Ectodermal cell (in vitro differentiated cells): Measurements from ENCODE around the gene RTP2.

Experiments
- H3K27ac ChIP-seq: 2 replicates; pipeline ENCODE4 v1.7.0; 2013; ENCODE audit warnings: mild to moderate bottlenecking, low read depth, low read length; ENCODE audit not compliant: insufficient read depth, poor library complexity, severe bottlenecking
- H3K27me3 ChIP-seq: 2 replicates; pipeline ENCODE4 v1.7.0; 2013; ENCODE audit warnings: mild to moderate bottlenecking, low read length; ENCODE audit not compliant: insufficient read depth, control insufficient read depth, poor library complexity, severe bottlenecking
- H3K36me3 ChIP-seq: one replicate; pipeline ENCODE4 v1.7.0; 2013; ENCODE audit warnings: low read length; ENCODE audit not compliant: control insufficient read depth, insufficient read depth
- H3K4me1 ChIP-seq: one replicate; pipeline ENCODE4 v1.7.0; 2013; ENCODE audit warnings: low read length; ENCODE audit not compliant: control insufficient read depth, insufficient read depth
- H3K4me3 ChIP-seq: 2 replicates; pipeline ENCODE4 v1.7.0; 2013; ENCODE audit warnings: low read depth, low read length, control low read depth; ENCODE audit not compliant: insufficient read depth
- H3K9me3 ChIP-seq: 2 replicates; pipeline ENCODE4 v1.7.0; 2013; ENCODE audit warnings: mild to moderate bottlenecking, low read length, moderate library complexity; ENCODE audit not compliant: control insufficient read depth
- WGBS, 2 experiments: methylation state at CpG; one replicate each; pipeline ENCODE4 v1.1.7; 2013; ENCODE audit warnings: missing lambda C conversion rate in 2 of 2; 5-methylcytosine and 5-hydroxymethylcytosine counted together

RTP2 gene

GRCh38 chr3:187738331-187739093, 36.2 kb upstream of the RTP2 start:
- Histone ChIP-seq H3K36me3 (peaks cover under 1% of the 10 kb centered on the region), H3K4me1 (peaks cover 17% of the 10 kb centered on the region), H3K9me3 (no peaks in the 10 kb centered on the region), H3K4me3 (peak overlapping the region; percentile 56), H3K27ac (peak overlapping the region; percentile 85), H3K27me3 (peaks cover 20% of the 10 kb centered on the region)
- WGBS, 2 experiments: 1% methylated on average over 43 of the region's 43 CpGs

GRCh38 chr3:187738071-187738330, 35.6 kb upstream of the RTP2 start:
- H3K36me3 ChIP-seq: peaks cover 6% of the 10 kb centered on the region
- WGBS, 2 experiments: 1 to 2% methylated on average over 7 of the region's 7 CpGs
- no peak overlapping the region for H3K27ac ChIP-seq
- H3K9me3 ChIP-seq: no peaks in the 10 kb centered on the region
- H3K27me3 ChIP-seq: peaks cover 20% of the 10 kb centered on the region
- H3K4me3 ChIP-seq: peak overlapping the region; percentile 56
- H3K4me1 ChIP-seq: peaks cover 17% of the 10 kb centered on the region

DNA sequence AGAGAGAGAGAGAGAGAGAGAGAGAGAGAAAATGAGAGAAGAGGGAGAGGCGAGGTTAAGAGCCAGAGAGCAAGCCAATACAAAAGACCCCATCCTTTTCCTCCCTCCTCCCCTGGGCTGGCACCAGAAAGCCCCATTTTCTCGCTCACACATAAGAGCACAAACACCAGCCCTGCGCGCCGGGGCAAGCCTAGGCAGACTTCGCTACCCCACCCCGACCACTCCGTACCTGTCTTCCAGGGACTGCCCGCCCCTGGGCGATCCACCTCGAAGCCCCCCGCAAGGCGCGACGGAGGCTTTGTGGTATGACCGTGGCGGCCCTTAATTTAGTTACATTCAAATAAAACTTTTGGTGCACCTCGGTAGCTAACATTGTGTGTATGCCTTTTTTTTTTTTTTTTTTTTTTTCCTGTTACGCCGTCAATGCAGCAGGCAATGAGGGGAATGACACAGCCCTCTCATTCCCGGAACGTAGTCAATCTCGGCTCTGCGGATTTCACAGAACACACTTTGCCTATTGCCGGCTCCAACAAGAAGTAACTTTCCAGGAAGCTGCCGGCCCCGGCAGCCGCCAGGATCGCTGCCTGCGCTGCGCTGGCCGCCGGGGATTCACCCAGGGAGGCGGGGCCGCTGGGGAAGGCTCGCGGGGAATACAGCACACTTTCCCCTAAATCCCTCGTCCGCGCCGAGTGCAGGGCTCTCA, 35.2 kb upstream of the RTP2 start:
- Histone ChIP-seq H3K36me3 (peaks cover 8% of the 10 kb centered on the region), H3K27ac (no peak overlapping the region), H3K9me3 (no peaks in the 10 kb centered on the region), H3K4me1 (peaks cover 17% of the 10 kb centered on the region), H3K4me3 (peak overlapping the region; percentile 56), H3K27me3 (peaks cover 20% of the 10 kb centered on the region)
- 1% methylated on average over 40 of the region's 41 CpGs for WGBS, 2 experiments

GRCh38 chr3:187737006-187737367, 34.6 kb upstream of the RTP2 start:
- WGBS, 2 experiments: 24 to 37% methylated on average over 4 of the region's 4 CpGs
- Histone ChIP-seq H3K27ac (no peak overlapping the region), H3K4me1 (peaks cover 17% of the 10 kb centered on the region), H3K9me3 (no peaks in the 10 kb centered on the region), H3K36me3 (peaks cover 8% of the 10 kb centered on the region), H3K4me3 (peak overlapping the region; percentile 56), H3K27me3 (peaks cover 20% of the 10 kb centered on the region)

- peaks cover 17% of the 10 kb centered on the region for H3K4me1 ChIP-seq
- H3K36me3 ChIP-seq: peaks cover 13% of the 10 kb centered on the region
- WGBS, 2 experiments: 71 to 82% methylated on average over 4 to 8 of the region's 8 CpGs
- H3K9me3 ChIP-seq: no peaks in the 10 kb centered on the region
- H3K27me3 ChIP-seq: peaks cover 17% of the 10 kb centered on the region
- H3K4me3 ChIP-seq: no peak overlapping the region
- H3K27ac ChIP-seq: no peak overlapping the region
Observed at GRCh38 chr3:187736418-187736871, 34.1 kb upstream of the RTP2 start.

GRCh38 chr3:187735837-187736236, 33.5 kb upstream of the RTP2 start:
- H3K27ac ChIP-seq: no peak overlapping the region
- no peaks in the 10 kb centered on the region for H3K9me3 ChIP-seq
- H3K4me3 ChIP-seq: no peak overlapping the region
- peaks cover 17% of the 10 kb centered on the region for H3K4me1 ChIP-seq
- H3K27me3 ChIP-seq: peaks cover 15% of the 10 kb centered on the region
- WGBS, 2 experiments: 86 to 87% methylated on average over 2 to 3 of the region's 3 CpGs
- H3K36me3 ChIP-seq: peaks cover 19% of the 10 kb centered on the region

GRCh38 chr3:187735383-187735782, 33.0 kb upstream of the RTP2 start:
- Histone ChIP-seq H3K4me1 (peaks cover 14% of the 10 kb centered on the region), H3K4me3 (no peak overlapping the region), H3K9me3 (no peaks in the 10 kb centered on the region), H3K27ac (no peak overlapping the region), H3K27me3 (peaks cover 15% of the 10 kb centered on the region), H3K36me3 (peaks cover 24% of the 10 kb centered on the region)
- 88 to 91% methylated on average over 2 to 3 of the region's 3 CpGs for WGBS, 2 experiments

GRCh38 chr3:187734841-187735240, 32.5 kb upstream of the RTP2 start:
- H3K27ac ChIP-seq: no peak overlapping the region

GRCh38 chr3:187733371-187733770, 31.0 kb upstream of the RTP2 start:
- Histone ChIP-seq H3K27ac (no peak overlapping the region), H3K36me3 (peaks cover 44% of the 10 kb centered on the region), H3K4me3 (no peak overlapping the region), H3K9me3 (no peaks in the 10 kb centered on the region), H3K27me3 (peaks cover 15% of the 10 kb centered on the region), H3K4me1 (peaks cover 10% of the 10 kb centered on the region)
- WGBS, 2 experiments: 94 to 95% methylated on average over 11 of the region's 11 CpGs

More at GRCh38 chr3:187734841-187735240, 32.5 kb upstream of the RTP2 start:
- Histone ChIP-seq H3K4me1 (peaks cover 10% of the 10 kb centered on the region), H3K4me3 (no peak overlapping the region), H3K36me3 (peaks cover 29% of the 10 kb centered on the region), H3K27me3 (peaks cover 15% of the 10 kb centered on the region), H3K9me3 (no peaks in the 10 kb centered on the region)
- WGBS, 2 experiments: 100% methylated on average over 2 of the region's 3 CpGs

DNA sequence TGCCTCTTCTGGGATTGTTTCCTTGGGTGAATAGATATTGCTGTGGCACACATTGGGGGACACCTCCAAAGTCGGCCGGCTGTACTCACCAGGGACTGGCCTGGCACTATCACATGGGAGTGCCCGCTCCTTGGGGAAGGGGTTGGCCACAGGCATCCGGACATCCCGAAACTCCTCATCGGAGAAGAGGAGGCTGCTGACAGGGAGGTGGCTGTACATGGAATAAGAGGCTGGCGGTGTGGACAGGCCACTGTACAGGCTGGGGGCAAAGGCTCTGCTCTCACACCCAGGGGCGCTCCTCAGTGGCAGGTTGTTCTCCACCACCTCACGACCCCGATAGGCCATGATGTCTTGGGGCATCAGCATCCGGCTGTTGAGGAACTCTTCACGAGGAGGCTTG, 27.2 kb upstream of the RTP2 start:
- H3K9me3 ChIP-seq: no peaks in the 10 kb centered on the region
- no peaks in the 10 kb centered on the region for H3K4me1 ChIP-seq
- H3K4me3 ChIP-seq: no peak overlapping the region
- H3K27ac ChIP-seq: no peak overlapping the region
- peaks cover 79% of the 10 kb centered on the region for H3K36me3 ChIP-seq
- WGBS, 2 experiments: 95 to 96% methylated on average over 12 of the region's 12 CpGs
- H3K27me3 ChIP-seq: no peaks in the 10 kb centered on the region
